Vein endothelial cell (primary cell): ENCODE measurements around the gene GSTT2B. TPM values are rescaled to one million over a fixed set of nuclear protein-coding genes. Genes with fewer than 3 reads are reported as not detected.

ENCODE experiments used
- total RNA-seq: library from RNA; depleted of rRNA; stranded (reverse); fragments of >200 nt; gene quantifications from 2 replicates; pipeline ENCODE4 v1.2.3, GENCODE V29; 2012

Gene GSTT2B, protein sequence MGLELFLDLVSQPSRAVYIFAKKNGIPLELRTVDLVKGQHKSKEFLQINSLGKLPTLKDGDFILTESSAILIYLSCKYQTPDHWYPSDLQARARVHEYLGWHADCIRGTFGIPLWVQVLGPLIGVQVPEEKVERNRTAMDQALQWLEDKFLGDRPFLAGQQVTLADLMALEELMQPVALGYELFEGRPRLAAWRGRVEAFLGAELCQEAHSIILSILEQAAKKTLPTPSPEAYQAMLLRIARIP
- total RNA-seq, result 4.2 and 8.8 TPM in 2 replicates

DNA sequence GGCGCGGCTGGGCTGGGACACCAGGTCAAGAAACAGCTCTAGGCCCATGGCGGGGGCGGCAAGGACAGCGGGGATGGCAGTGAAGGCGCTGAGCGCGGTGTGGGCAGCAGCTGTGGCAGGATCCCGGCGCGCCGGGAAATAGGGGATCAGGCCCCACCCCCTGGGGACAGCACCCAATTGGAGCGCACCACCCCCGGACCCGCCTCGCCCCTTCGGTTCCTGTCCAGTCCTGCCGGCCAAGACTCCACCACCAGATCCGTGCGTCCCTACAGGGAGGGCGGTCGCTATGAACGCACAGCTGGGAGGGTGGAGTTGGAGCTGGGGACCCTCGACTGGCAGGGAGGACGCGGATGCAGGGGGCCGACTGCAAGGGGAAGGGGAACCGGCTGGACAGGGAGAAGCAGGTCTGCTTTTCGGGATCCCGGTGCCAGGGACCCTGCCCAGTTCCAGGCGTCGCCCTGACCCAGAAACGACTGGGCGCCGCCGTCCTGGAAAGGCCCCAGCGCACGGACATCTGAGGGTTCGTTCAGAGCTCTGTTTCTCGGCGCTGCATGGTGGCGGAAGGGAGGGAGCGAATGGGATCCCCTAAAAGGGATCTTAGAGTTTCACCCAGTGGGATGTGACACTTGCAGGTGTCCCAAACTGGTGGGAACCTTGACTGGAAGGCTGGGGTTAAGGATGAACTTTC lies at the start of gene GSTT2B:
GSTT2B (minus strand) TSS at position 112 of the 688 bp plus-strand sequence; CDS start at position 48, 64 bp downstream.

GRCh38 chr22:24005201-24005600 lies 44.2 kb upstream of the GSTT2B start, which contains the start of gene GSTT4:
Gene GSTT4, minus strand, starts transcription at chr22:24005453. Its CDS starts 97 bp downstream, at chr22:24005356.

DNA sequence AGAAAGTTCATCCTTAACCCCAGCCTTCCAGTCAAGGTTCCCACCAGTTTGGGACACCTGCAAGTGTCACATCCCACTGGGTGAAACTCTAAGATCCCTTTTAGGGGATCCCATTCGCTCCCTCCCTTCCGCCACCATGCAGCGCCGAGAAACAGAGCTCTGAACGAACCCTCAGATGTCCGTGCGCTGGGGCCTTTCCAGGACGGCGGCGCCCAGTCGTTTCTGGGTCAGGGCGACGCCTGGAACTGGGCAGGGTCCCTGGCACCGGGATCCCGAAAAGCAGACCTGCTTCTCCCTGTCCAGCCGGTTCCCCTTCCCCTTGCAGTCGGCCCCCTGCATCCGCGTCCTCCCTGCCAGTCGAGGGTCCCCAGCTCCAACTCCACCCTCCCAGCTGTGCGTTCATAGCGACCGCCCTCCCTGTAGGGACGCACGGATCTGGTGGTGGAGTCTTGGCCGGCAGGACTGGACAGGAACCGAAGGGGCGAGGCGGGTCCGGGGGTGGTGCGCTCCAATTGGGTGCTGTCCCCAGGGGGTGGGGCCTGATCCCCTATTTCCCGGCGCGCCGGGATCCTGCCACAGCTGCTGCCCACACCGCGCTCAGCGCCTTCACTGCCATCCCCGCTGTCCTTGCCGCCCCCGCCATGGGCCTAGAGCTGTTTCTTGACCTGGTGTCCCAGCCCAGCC lies 18.7 kb upstream of the GSTT2B start, which contains the start of gene GSTT2:
GSTT2 (plus strand) TSS at position 578 of the 684 bp plus-strand sequence.

GRCh38 chr22:23974345-23974744 lies 13.3 kb upstream of the GSTT2B start, which contains the start of gene DDT:
Gene DDT, minus strand, starts transcription at chr22:23974441. Its CDS starts 27 bp downstream, at chr22:23974414.

GRCh38 chr22:23966568-23966967 lies 5.6 kb upstream of the GSTT2B start, which contains the start of gene DDTL:
Gene DDTL, plus strand, starts transcription at chr22:23966888. Its CDS starts 27 bp downstream, at chr22:23966915.

Other genes with a start within 250 kb of the GSTT2B start
- gene ZNF70, start 210.1 kb downstream of the GSTT2B start, total RNA-seq, result 5.7 and 7.2 TPM in 2 replicates
- not detected in 2 replicates for gene VPREB3, start 206.8 kb downstream of the GSTT2B start, total RNA-seq
- 0.98 TPM in 1 of 2 replicates, not detected in the other for gene C22orf15, start 198.2 kb downstream of the GSTT2B start, total RNA-seq
- gene CHCHD10, start 193.2 kb downstream of the GSTT2B start, total RNA-seq, result 1.6 and 4.2 TPM in 2 replicates
- 8.4 and 13.7 TPM in 2 replicates for gene MMP11, start 188.3 kb downstream of the GSTT2B start, total RNA-seq
- 71.2 and 89.6 TPM in 2 replicates for gene SMARCB1, start 174.2 kb downstream of the GSTT2B start, total RNA-seq
- 0.33 TPM in 1 of 2 replicates, not detected in the other for gene DERL3, start 122.2 kb downstream of the GSTT2B start, total RNA-seq
- gene SLC2A11, start 103.3 kb downstream of the GSTT2B start, total RNA-seq, result 7.5 and 8.2 TPM in 2 replicates
- 196 and 293 TPM in 2 replicates for gene MIF, start 66.8 kb downstream of the GSTT2B start, total RNA-seq
- gene DDTL, start 5.7 kb upstream of the GSTT2B start, total RNA-seq, result 1.2 and 1.3 TPM in 2 replicates
- gene DDT, start 13.2 kb upstream of the GSTT2B start, total RNA-seq, result 78.6 and 106 TPM in 2 replicates
- gene GSTT2, start 18.9 kb upstream of the GSTT2B start, total RNA-seq, result 1.7 TPM in 1 of 2 replicates, not detected in the other
- gene GSTT4, start 44.3 kb upstream of the GSTT2B start, total RNA-seq, result not detected in 2 replicates
- gene CABIN1, start 50.1 kb upstream of the GSTT2B start, total RNA-seq, result 43.3 and 52.6 TPM in 2 replicates
- 0.10 and 0.33 TPM in 2 replicates for gene SUSD2, start 220.3 kb upstream of the GSTT2B start, total RNA-seq